Stimulated activated CD4-positive, alpha-beta T cell treated with anti-CD3 and anti-CD28 coated beads, TNF-alpha, amount 100 ng/mL, for 1 hour (primary cell): ENCODE data around the gene MTG1.
"Not testable (repeated sequence)": the region's sequence is repeated elsewhere in the genome, so short reads cannot be mapped to it uniquely, and the experiment has no call there.

Experiments
- DNase-seq, 3 donors: peaks; one replicate each; pipeline ENCODE4 v3.0.0-alpha.2; 2020; ENCODE audit warnings: low read depth in 3 of 3, low spot score in 1 of 3

MTG1 gene

GRCh38 chr10:133465191-133465949 is 71.4 kb downstream of the MTG1 start:
- no peak for DNase-seq

DNA sequence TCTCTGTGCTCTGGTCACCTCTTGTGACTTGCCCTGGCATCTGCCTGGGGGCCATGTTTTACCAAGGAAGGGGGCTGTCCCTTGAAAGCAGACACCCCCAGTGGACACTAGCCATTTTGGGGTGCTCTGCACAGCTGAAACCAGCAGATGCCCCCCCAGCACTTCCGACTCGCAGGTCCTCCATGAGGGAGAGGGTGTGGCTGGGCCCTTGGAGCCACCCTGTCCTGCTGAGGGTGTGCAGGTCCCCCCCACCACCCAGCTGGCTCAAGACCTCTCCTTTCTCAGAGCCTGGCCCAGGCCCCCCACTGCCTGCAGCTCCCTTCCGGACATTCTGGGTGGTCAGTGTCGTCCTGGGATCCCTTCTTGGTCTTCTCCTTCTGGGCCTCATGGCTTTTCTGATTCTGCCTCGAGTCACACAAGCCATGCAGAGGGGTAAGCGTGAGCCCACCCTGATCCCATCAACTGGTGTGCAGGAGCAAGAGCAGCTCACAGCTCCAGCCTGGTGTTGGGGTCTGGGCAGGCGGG is 72.1 kb downstream of the MTG1 start:
- DNase-seq, result no peak

DNA sequence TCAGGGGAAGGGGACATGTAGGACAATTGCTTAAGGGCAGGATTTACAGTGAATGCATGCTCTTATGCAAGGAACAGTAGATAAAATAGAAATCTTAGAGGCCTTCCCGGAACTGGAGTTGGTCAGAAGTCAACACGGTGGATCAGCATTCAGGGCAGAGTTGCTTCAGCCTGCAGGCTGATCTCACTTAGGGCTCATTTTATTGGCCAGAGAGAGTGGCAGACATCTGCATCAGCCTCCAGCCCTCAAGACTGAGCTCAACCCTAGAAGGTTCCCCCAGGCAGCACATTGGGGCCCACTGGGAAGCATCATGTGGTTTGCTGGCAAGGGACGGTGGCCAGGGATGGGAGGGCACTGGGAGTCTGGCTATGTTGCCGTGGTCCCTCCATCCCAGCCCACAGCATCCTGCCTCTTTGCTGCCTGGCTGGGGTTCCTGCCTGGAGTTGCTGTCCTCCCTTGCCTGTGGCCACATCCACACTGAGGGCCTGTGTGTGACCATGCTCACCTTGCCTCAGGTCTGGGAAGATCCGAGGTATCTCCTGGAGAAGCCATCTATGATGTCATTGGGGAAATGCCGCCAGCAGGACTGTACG is 72.8 kb downstream of the MTG1 start:
- DNase-seq, result no peak

DNA sequence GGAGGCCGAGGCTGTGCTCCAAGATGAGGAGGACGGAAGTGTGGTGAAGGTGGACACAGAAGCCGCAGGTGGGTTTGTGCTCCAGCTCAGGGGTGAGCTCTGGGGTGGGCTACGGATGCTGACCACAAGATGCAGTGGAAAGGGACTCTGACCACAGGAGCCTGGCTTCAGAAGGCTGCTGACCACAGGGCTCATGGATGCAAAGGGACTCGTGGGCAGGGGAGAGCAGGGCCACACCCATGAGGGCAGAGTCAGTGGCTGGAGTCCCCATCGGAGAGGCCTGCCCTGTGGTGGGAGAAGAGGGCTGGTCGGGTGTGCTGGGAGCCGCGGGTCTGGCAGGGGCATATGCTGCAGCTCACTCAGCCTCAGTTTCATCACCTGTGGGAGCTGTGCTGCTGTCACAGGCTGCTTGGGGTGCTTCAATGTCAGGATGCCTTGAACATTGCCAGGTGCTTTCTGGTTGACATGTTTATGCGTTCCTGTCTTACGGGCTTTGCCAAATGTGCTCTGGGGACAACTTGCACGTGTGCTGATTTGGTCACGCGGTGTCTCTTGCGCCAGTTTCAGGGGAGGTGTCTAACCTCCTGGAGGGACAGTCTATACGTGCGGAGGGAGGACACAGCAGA is 73.4 kb downstream of the MTG1 start:
- DNase-seq, result no peak

DNA sequence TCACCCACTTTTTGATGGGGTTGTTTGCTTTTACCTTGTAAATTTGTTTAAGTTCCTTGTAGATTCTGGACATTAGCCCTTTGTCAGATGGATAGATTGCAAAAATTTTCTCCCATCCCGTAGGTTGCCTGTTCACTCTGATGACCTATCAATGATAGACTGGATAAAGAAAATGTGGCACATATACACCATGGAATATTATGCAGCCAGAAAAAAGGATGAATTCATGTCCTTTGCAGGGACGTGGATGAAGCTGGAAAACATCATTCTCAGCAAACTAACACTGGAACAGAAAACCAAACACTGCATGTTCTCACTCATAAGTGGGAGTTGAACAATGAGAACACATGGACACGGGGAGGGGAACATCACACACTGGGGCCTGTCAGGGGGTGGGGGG is 75.2 kb downstream of the MTG1 start:
- DNase-seq, result not testable (repeated sequence)

- no peak for DNase-seq
Observed at GRCh38 chr10:133471300-133472109, 77.5 kb downstream of the MTG1 start.
